AG04450 (cell line): ENCODE data around the gene CPNE5. TPM values are rescaled to one million over a fixed set of nuclear protein-coding genes. Genes with fewer than 3 reads are reported as not detected.
"Not testable (repeated sequence)": the region's sequence is repeated elsewhere in the genome, so short reads cannot be mapped to it uniquely, and the experiment has no call there.

Experiments used
- CTCF ChIA-PET: fragments of 300-600, 350-600 bp; formaldehyde crosslinking; extraction: SDS; loops from one replicate; lab custom pipeline; 2022; ENCODE audit warnings: antibody characterized with exemption, inconsistent platforms; lab: Charles Lee
- POLR2A ChIA-PET: fragments of 350-600 bp; formaldehyde crosslinking; extraction: SDS; loops from one replicate; lab custom pipeline; 2021; ENCODE audit warnings: antibody characterized with exemption, inconsistent platforms; lab: Yijun Ruan, JAX
- DNase-seq: peaks from one replicate; pipeline ENCODE4 v3.0.0-alpha.2; 2011; ENCODE audit warnings: low read depth, low spot score
- H3K27ac ChIP-seq: one replicate; pipeline ENCODE4 v1.5.1; 2012; ENCODE audit warnings: low read depth, low read length, control low read depth
- H3K27me3 ChIP-seq: one replicate; pipeline ENCODE4 v1.6.0; 2012; ENCODE audit warnings: low read length; ENCODE audit not compliant: control insufficient read depth, insufficient read depth
- H3K4me3 ChIP-seq: 2 replicates; pipeline ENCODE4 v1.5.1; 2011; ENCODE audit warnings: mild to moderate bottlenecking, low read depth, low read length, control low read depth
- H3K9me3 ChIP-seq: 2 replicates; pipeline ENCODE4 v1.5.1; 2012; ENCODE audit warnings: low read length; ENCODE audit not compliant: control insufficient read depth, insufficient read depth
- CTCF ChIP-seq: IDR thresholded peaks from 2 replicates; pipeline ENCODE4 v1.5.1; 2011; ENCODE audit warnings: low read depth, low read length, control low read depth, inconsistent platforms
- polyA plus RNA-seq: library from polyadenylated mRNA; depleted of rRNA; stranded (reverse); fragments of >200 nt; gene quantifications from 2 replicates; pipeline ENCODE4 v1.2.3, GENCODE V29; 2011

CPNE5 gene
- polyA plus RNA-seq, 1 experiment = 0.10 TPM

DNA sequence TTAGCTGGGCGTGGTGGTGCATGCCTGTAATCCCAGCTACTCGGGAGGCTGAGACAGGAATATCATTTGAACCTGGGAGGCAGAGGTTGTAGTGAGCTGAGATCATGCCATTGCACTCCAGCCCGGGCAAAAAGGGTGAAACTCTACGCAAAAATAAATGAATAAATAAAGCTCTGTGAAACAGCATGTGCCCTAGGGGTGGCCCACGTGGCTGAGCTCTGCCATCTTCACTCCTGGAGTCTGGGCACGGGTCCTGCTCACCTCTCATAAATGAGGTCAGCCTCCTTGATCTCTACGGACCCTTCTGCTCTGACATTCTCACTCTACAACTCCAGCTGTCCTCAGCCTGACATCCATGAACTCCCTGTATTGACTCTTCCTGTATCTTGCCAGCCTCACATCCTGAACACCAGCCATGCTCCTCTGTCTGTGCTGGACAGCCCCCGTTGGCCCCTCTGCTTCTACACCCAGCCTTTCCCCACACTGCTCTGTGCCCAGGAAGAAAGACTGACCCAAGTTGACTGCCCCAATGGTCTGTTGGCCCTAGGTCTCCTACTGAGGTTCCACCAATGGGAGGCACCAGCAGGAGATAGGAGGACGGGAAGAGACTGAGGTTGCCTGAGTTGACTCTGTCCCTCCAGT lies 21.9 kb downstream of the CPNE5 start:
- Histone ChIP-seq H3K27ac (no peak overlapping the region), H3K9me3 (no peaks in the 10 kb centered on the region), H3K4me3 (no peak overlapping the region), H3K27me3 (peaks cover 4% of the 10 kb centered on the region)
- POLR2A ChIA-PET = no interaction called here
- no peak for DNase-seq
- TF ChIP-seq CTCF = no peak
- CTCF ChIA-PET = interaction anchor here (0.6 kb wide), 1 partner anchor 119 kb away, joined by 3 read pairs; no protein-coding TSS in a partner anchor

DNA sequence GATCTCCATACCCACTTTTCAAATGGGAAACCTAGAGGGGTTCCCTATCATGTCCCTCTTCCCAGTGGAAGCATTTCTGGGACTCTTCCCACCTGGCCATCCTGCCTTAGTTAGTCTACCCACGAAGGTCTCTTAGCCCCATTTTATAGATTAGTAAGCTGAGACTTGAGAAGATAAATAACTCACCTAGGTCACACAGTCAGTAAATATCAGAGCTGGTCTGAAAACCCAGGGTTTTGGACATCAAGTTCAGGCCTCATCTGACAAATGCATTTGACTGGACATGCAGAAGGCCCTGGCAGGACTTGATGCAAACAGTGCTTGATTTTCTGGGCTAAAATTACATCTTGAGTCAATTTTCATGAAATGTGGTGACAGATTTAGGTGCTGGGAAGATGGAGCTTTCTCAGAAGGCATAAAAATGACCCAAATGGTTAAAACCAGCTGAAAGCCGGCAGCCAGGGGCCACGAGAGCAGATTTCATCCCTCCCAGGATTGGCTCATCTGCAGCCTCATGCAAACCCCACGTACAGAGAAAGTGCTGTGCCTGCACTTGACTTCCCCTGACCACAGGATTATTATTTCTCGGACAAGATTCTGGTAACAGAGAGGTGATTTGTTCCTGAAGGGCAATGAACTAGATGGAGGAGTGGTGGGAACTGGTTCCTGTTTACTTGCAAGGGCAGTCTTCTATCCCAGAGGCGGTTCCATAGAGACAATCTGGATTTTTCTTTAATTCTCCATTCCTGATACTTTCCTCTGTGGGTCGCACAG lies 23.1 kb downstream of the CPNE5 start:
- CTCF ChIA-PET = interaction anchor here (0.6 kb wide), 1 partner anchor 120 kb away, joined by 3 read pairs; no protein-coding TSS in a partner anchor
- POLR2A ChIA-PET = no interaction called here

GRCh38 chr6:36814249-36814648 lies 25.0 kb downstream of the CPNE5 start:
- H3K9me3 ChIP-seq = no peaks in the 10 kb centered on the region
- TF ChIP-seq CTCF = no peak
- CTCF ChIA-PET = no interaction called here
- POLR2A ChIA-PET = no interaction called here
- peaks cover 6% of the 10 kb centered on the region for H3K27me3 ChIP-seq
- H3K4me3 ChIP-seq = no peak overlapping the region
- H3K27ac ChIP-seq = no peak overlapping the region
- DNase-seq = no peak

More for the DNA sequence above, 23.1 kb downstream of the CPNE5 start:
- no peaks in the 10 kb centered on the region for H3K9me3 ChIP-seq
- H3K27ac ChIP-seq = no peak overlapping the region
- DNase-seq = no peak
- no peak overlapping the region for H3K4me3 ChIP-seq
- H3K27me3 ChIP-seq = peaks cover 4% of the 10 kb centered on the region
- TF ChIP-seq CTCF = no peak

DNA sequence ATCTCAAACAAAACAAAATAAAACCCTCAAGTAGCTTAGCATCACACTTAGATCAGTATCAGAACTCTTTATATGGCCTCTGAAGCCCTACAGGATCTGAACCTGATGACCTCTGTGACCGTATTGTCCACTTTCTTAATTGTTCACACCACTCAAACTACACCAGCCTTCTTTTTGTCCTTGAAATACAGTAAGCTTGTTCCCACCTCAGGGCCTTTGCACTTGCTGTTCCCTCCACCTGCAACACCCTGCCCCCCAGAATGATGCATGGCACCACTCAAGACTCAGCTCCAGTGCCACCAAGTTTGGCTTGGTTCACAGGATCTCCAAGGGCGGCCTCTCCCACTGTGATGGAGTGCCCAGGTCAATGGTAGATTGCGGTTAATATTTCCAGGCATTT lies 25.7 kb downstream of the CPNE5 start:
- POLR2A ChIA-PET = no interaction called here

DNA sequence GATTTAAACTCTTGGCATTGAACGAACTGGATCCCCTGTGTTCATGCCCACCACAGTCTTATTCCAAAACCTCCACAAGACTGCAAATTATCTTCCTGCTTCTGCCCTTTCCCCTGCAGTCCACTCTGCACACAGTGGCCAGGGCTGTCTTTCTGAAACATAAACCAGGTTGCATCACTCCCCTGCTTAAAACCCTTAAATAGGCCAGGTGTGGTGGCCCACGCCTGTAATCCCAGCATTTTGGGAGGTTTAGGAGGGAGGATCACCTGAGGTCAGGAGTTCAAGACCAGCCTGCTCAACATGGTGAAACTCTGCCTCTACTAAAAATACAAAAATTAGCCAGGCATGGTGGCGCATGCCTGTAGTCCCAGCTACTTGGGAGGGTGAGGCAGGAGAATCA lies 26.2 kb downstream of the CPNE5 start:
- CTCF ChIA-PET = interaction anchor here (1.0 kb wide), 1 partner anchor 205 kb away, joined by 4 read pairs; no protein-coding TSS in a partner anchor
- H3K9me3 ChIP-seq, H3K27ac ChIP-seq, H3K4me3 ChIP-seq, DNase-seq, POLR2A ChIA-PET: not testable (repeated sequence)
- peaks cover 12% of the 10 kb centered on the region for H3K27me3 ChIP-seq

More for the DNA sequence above, 25.7 kb downstream of the CPNE5 start:
- H3K27ac ChIP-seq = no peak overlapping the region
- H3K27me3 ChIP-seq = peaks cover 11% of the 10 kb centered on the region
- H3K9me3 ChIP-seq = no peaks in the 10 kb centered on the region
- no peak overlapping the region for H3K4me3 ChIP-seq
- no peak for TF ChIP-seq CTCF
- DNase-seq = no peak
- CTCF ChIA-PET = no interaction called here
